ENCODE data around the gene TRIM63.

The TRIM63 gene

GRCh38 chr1:26055041-26055440 is 12.4 kb downstream of the TRIM63 start:
- DNase-seq, result no peak

GRCh38 chr1:26053718-26054560 is 13.5 kb downstream of the TRIM63 start:
- DNase-seq, result peak; percentile 4 to 19

GRCh38 chr1:26050248-26050640 is 17.2 kb downstream of the TRIM63 start:
- DNase-seq, result no peak

- DNase-seq, result peak; percentile 25 to 41
Measured at GRCh38 chr1:26049531-26050247, 17.7 kb downstream of the TRIM63 start.

GRCh38 chr1:26047278-26047874 is 20.1 kb downstream of the TRIM63 start:
- DNase-seq, result no peak

GRCh38 chr1:26046246-26047095 is 21.0 kb downstream of the TRIM63 start:
- DNase-seq, result no peak

GRCh38 chr1:26045722-26046245 is 21.6 kb downstream of the TRIM63 start, which contains the start of gene SLC30A2:
Gene SLC30A2, minus strand, starts transcription at chr1:26046118. Its CDS starts 222 bp downstream, at chr1:26045896.
- DNase-seq, result no peak

- DNase-seq, result no peak
Measured at GRCh38 chr1:26044971-26045721, 22.3 kb downstream of the TRIM63 start.

GRCh38 chr1:26044414-26044813 is 23.0 kb downstream of the TRIM63 start:
- no peak for DNase-seq

GRCh38 chr1:26043765-26044164 is 23.7 kb downstream of the TRIM63 start:
- DNase-seq, result no peak

- no peak for DNase-seq
Measured at GRCh38 chr1:26041978-26042377, 25.5 kb downstream of the TRIM63 start.

- no peak for DNase-seq
Measured at GRCh38 chr1:26041401-26041800, 26.0 kb downstream of the TRIM63 start.

- DNase-seq, result no peak
Measured at GRCh38 chr1:26038904-26039303, 28.5 kb downstream of the TRIM63 start.

GRCh38 chr1:26038477-26038876 is 29.0 kb downstream of the TRIM63 start:
- no peak for DNase-seq

GRCh38 chr1:26037904-26038303 is 29.5 kb downstream of the TRIM63 start:
- DNase-seq, result no peak

GRCh38 chr1:26036756-26037281 is 30.6 kb downstream of the TRIM63 start:
- DNase-seq, result no peak

GRCh38 chr1:26035959-26036755 is 31.3 kb downstream of the TRIM63 start:
- DNase-seq, result peak; percentile 75 to 78

GRCh38 chr1:26035203-26035958 is 32.0 kb downstream of the TRIM63 start:
- peak; percentile 91 to 94 for DNase-seq

- DNase-seq, result no peak
Measured at GRCh38 chr1:26034504-26035202, 32.8 kb downstream of the TRIM63 start.
